Keratinocyte (primary cell): ENCODE measurements around the gene CA5B. TPM values are rescaled to one million over a fixed set of nuclear protein-coding genes. Genes with fewer than 3 reads are reported as not detected.

Experiments
- DNase-seq: peaks from one replicate; pipeline ENCODE4 v3.0.0-alpha.2; 2011; ENCODE audit warnings: low read depth, missing footprints, low spot score
- FAIRE-seq: peaks from 2 replicates; lab custom pipeline; 2011; peaks lifted over from hg19 to GRCh38; lab: Jason Lieb, UNC
- H2AFZ ChIP-seq: 2 replicates; pipeline ENCODE4 v1.6.0; 2012; ENCODE audit warnings: low read length, control low read depth, inconsistent platforms; ENCODE audit not compliant: control insufficient read depth
- H3K27ac ChIP-seq: 2 replicates; pipeline ENCODE4 v1.5.1; 2011; ENCODE audit warnings: low read length; ENCODE audit not compliant: control insufficient read depth, insufficient read depth
- H3K27me3 ChIP-seq: 3 replicates; pipeline ENCODE4 v1.6.0; 2011; ENCODE audit warnings: low read length; ENCODE audit not compliant: control insufficient read depth, insufficient read depth; ENCODE audit errors: extremely low read depth
- H3K36me3 ChIP-seq, 2 experiments: 2 replicates in 1 of 2; 3 replicates in 1 of 2; pipeline ENCODE4 v1.5.1; 2011; ENCODE audit warnings: low read length in 2 of 2, mild to moderate bottlenecking in 1 of 2; ENCODE audit not compliant: control insufficient read depth in 2 of 2, insufficient read depth in 2 of 2; ENCODE audit errors: extremely low read depth in 1 of 2
- H3K4me1 ChIP-seq: 3 replicates; pipeline ENCODE4 v1.5.1; 2011; ENCODE audit warnings: low read length; ENCODE audit not compliant: control insufficient read depth, insufficient read depth; ENCODE audit errors: extremely low read depth
- H3K4me2 ChIP-seq: 3 replicates; pipeline ENCODE4 v1.6.0; 2011; ENCODE audit warnings: low read depth, low read length; ENCODE audit not compliant: control insufficient read depth, insufficient read depth; ENCODE audit errors: extremely low read depth
- H3K4me3 ChIP-seq, 3 experiments: fragments of 200-600 bp in 1 of 3; sonication (generic) in 1 of 3; 2 replicates in 2 of 3; 3 replicates in 1 of 3; pipeline ENCODE4 v1.5.1; 2011 to 2016; ENCODE audit warnings: low read length in 3 of 3, mild to moderate bottlenecking in 3 of 3, control low read depth in 2 of 3, inconsistent platforms in 1 of 3, low read depth in 1 of 3, mixed read lengths in 1 of 3, mixed run types in 1 of 3, moderate library complexity in 1 of 3; ENCODE audit not compliant: control insufficient read depth in 2 of 3, insufficient read depth in 2 of 3; ENCODE audit errors: extremely low read depth in 1 of 3
- H3K79me2 ChIP-seq: 2 replicates; pipeline ENCODE4 v1.6.0; 2012; ENCODE audit warnings: low read length; ENCODE audit not compliant: control insufficient read depth, insufficient read depth
- H3K9ac ChIP-seq: 3 replicates; pipeline ENCODE4 v1.6.0; 2011; ENCODE audit warnings: low read length; ENCODE audit not compliant: control insufficient read depth, insufficient read depth; ENCODE audit errors: extremely low read depth
- H3K9me1 ChIP-seq: 3 replicates; pipeline ENCODE4 v1.6.0; 2011; ENCODE audit warnings: low read length; ENCODE audit not compliant: control insufficient read depth, insufficient read depth; ENCODE audit errors: extremely low read depth
- H3K9me3 ChIP-seq: 2 replicates; pipeline ENCODE4 v1.5.1; 2012; ENCODE audit warnings: low read depth, low read length; ENCODE audit not compliant: control insufficient read depth
- H4K20me1 ChIP-seq: 3 replicates; pipeline ENCODE4 v1.6.0; 2011; ENCODE audit warnings: low read length; ENCODE audit not compliant: control insufficient read depth, insufficient read depth; ENCODE audit errors: extremely low read depth
- CTCF ChIP-seq, 3 experiments: IDR thresholded peaks in 1 of 3; conservative IDR thresholded peaks in 1 of 3; optimal IDR thresholded peaks in 1 of 3; 2 replicates in 2 of 3; 3 replicates in 1 of 3; pipeline versions ENCODE3 to v1.5.1; 2011; ENCODE audit warnings: low read length in 3 of 3, mild to moderate bottlenecking in 3 of 3, moderate library complexity in 2 of 3, control low read depth in 1 of 3, inconsistent platforms in 1 of 3; ENCODE audit not compliant: insufficient read depth in 2 of 3; ENCODE audit errors: extremely low read depth in 1 of 3
- EZH2 ChIP-seq: IDR thresholded peaks from one replicate; pipeline ENCODE4 v1.6.1; 2012; ENCODE audit warnings: inconsistent platforms, mild to moderate bottlenecking, low read length, moderate library complexity
- dilution Hi-C: fragments of 300-500 bp; cut with MboI; formaldehyde crosslinking; loops from one replicate; pipeline ENCODE4 v1.7.0; 2020; ENCODE audit warnings: low sequenced_read_pairs; ENCODE audit not compliant: extremely low pct_ligation_motif_present
- polyA plus RNA-seq, 5 experiments: library from polyadenylated mRNA; depleted of rRNA in 3 of 5; stranded (reverse) in 3 of 5; stranded (forward) in 1 of 5; unstranded in 1 of 5; fragments of >200 nt; gene quantifications; 1 replicate in 1 of 5; 2 replicates in 3 of 5; 3 replicates in 1 of 5; pipeline versions ENCODE4 v1.2.1 to v1.2.3, GENCODE V29; 2011 to 2012; ENCODE audit warnings: missing spikeins in 2 of 5, low read depth in 1 of 5, low replicate concordance in 1 of 5

The CA5B gene
- polyA plus RNA-seq, 1 donor (not counting 4 experiments of a cell fraction or from before 2014, with no cell fraction given): 5.2 TPM

DNA sequence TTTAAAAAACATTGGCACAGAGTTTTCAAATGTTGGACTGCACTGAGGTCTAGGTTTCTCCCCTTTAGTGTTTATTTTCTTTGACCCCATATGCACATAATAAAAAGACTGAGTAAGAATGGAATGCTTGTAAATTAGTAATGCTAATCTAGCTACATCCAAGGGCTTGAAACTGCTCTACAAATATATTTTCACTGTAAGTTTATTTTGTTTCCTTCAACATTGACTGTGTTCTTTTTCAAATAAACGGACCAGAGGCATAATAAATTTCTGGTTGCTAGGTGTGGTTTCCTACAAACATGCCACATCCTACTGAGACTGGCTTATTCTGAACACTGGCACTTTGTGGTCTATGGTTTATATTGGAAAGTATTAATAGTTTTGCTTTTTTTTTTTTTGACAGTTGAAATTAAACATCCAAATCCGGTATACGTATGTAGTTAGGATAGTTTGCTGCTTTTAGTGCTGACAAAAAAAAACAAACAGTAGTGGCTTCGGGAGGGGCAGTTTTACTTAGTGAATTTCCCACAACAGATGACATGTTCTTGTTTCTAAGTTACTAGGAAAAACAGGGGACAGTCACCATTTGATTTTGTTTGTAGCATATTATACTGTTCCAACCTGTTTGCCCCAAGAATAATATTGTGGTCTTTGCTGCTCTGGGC is 13.2 kb downstream of the CA5B start:
- Histone ChIP-seq H3K9me1 (no peaks in the 10 kb centered on the region), H3K4me1 (no peaks in the 10 kb centered on the region), H3K9me3 (no peaks in the 10 kb centered on the region), H2AFZ (no peak overlapping the region), H3K4me3 (no peak overlapping the region), H3K79me2 (no peaks in the 10 kb centered on the region), H3K4me2 (no peak overlapping the region), H3K27ac (no peak overlapping the region), H3K36me3 (no peaks in the 10 kb centered on the region), H3K9ac (no peak overlapping the region), H4K20me1 (no peaks in the 10 kb centered on the region), H3K27me3 (no peaks in the 10 kb centered on the region)
- FAIRE-seq (no peak), DNase-seq (no peak)
- no peak for TF ChIP-seq CTCF (optimal IDR thresholded peaks at IDR 0.05 in 1 of 3, IDR thresholded peaks at IDR 0.05 in 1 of 3, conservative IDR thresholded peaks at IDR 0.05 in 1 of 3; ENCODE audit: extremely low read depth in 1 of 3, insufficient read depth in 2 of 3, low read length in 3 of 3)
- TF ChIP-seq EZH2: no peak
- dilution Hi-C loops: no loop called here

DNA sequence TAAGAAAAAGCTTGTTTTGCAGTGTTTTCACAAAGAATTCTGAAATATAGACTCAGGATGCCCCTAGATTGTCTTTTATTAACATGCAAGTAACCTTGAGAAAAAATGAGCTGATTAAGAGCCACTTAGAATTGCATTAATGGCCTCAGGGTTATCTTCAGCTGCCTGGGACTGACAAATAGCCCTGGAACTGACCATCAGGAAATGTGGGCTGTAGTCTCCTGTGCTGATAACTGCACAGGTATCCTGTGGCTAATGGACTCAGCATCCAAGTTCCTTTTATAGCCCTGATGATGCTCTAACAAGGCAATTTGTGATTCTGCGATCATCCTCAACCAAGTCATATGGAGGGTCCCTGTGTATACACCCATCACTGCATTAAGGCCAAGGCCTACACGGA is 17.0 kb downstream of the CA5B start:
- Histone ChIP-seq H4K20me1 (no peaks in the 10 kb centered on the region), H3K9me1 (no peaks in the 10 kb centered on the region), H3K9ac (no peak overlapping the region), H3K4me3 (no peak overlapping the region), H3K27me3 (no peaks in the 10 kb centered on the region), H3K36me3 (no peaks in the 10 kb centered on the region), H3K9me3 (no peaks in the 10 kb centered on the region), H3K27ac (no peak overlapping the region), H3K4me2 (no peak overlapping the region), H3K4me1 (no peaks in the 10 kb centered on the region), H3K79me2 (no peaks in the 10 kb centered on the region), H2AFZ (no peak overlapping the region)
- FAIRE-seq (no peak), DNase-seq (no peak)
- dilution Hi-C loops: no loop called here
- TF ChIP-seq EZH2 (no peak), CTCF (optimal IDR thresholded peaks at IDR 0.05 in 1 of 3, IDR thresholded peaks at IDR 0.05 in 1 of 3, conservative IDR thresholded peaks at IDR 0.05 in 1 of 3; ENCODE audit: extremely low read depth in 1 of 3, insufficient read depth in 2 of 3, low read length in 3 of 3) (no peak)
